K562 (cell line): ENCODE measurements around the gene ARHGDIA. TPM values are rescaled to one million over a fixed set of nuclear protein-coding genes. Genes with fewer than 3 reads are reported as not detected.

Experiments
- ATAC-seq: fragments of 200-7000 bp; cut with Tn5 transposase; 3 replicates; pipeline ENCODE4 v1.9.1; 2020; ENCODE audit warnings: moderate library complexity
- BruUV-seq: library from RNA; stranded (reverse); fragments of 400-500 nt; replicated peaks from 2 replicates; lab custom pipeline; 2021; lab: Mats Ljungman, UMichigan
- CTCF ChIA-PET: fragments of 300-600 bp; formaldehyde crosslinking; extraction: SDS; loops from one replicate; lab custom pipeline; 2021; ENCODE audit warnings: low intra/inter-chr PET ratio; lab: Yijun Ruan, JAX
- POLR2A ChIA-PET: fragments of 300-600, 350-650 bp; sonication (Branson Sonifier 250); formaldehyde crosslinking; extraction: SDS; loops from one replicate; lab custom pipeline; 2021; ENCODE audit warnings: antibody characterized with exemption, inconsistent platforms; lab: Yijun Ruan, JAX
- DNase-seq, 4 experiments: peaks; one replicate each; pipeline versions ENCODE4 v3.0.0 to v3.0.0-alpha.2; 2011 to 2018; ENCODE audit warnings: low spot score in 3 of 4, mixed read lengths in 3 of 4; ENCODE audit errors: extremely low read depth in 1 of 4
- FAIRE-seq: peaks from 2 replicates; lab custom pipeline; 2011; peaks lifted over from hg19 to GRCh38; lab: Jason Lieb, UNC
- H2AFZ ChIP-seq: 2 replicates; pipeline ENCODE4 v1.6.0; 2011; ENCODE audit warnings: low read depth, low read length, control low read depth, inconsistent platforms
- H3K27ac ChIP-seq: fragments of 200-600 bp; 3 replicates; pipeline ENCODE4 v1.8.0; 2011; ENCODE audit warnings: low read depth, mild to moderate bottlenecking, control low read depth, inconsistent platforms, low read length, moderate library complexity, mixed read lengths; ENCODE audit errors: extremely low read depth
- H3K27me3 ChIP-seq, 2 experiments: fragments of 300-600 bp in 1 of 2; 2 replicates in 1 of 2; 3 replicates in 1 of 2; pipeline versions ENCODE4 v1.6.0 to v1.8.0; 2011; ENCODE audit warnings: inconsistent platforms in 2 of 2, low read length in 2 of 2, mild to moderate bottlenecking in 1 of 2, mixed read lengths in 1 of 2, moderate library complexity in 1 of 2; ENCODE audit not compliant: control insufficient read depth in 2 of 2, insufficient read depth in 2 of 2
- H3K36me3 ChIP-seq: fragments of 300-600 bp; 3 replicates; pipeline ENCODE4 v1.8.0; 2011; ENCODE audit warnings: mild to moderate bottlenecking, low read length, inconsistent platforms; ENCODE audit not compliant: control insufficient read depth, insufficient read depth
- H3K4me1 ChIP-seq, 2 experiments: fragments of 200-600 bp in 1 of 2; replicated peaks in 1 of 2; 2 replicates in 1 of 2; 3 replicates in 1 of 2; pipeline versions ENCODE4 v1.5.1 to v1.8.0; 2011; ENCODE audit warnings: inconsistent platforms in 2 of 2, low read length in 2 of 2, mild to moderate bottlenecking in 1 of 2, mixed read lengths in 1 of 2, moderate library complexity in 1 of 2; ENCODE audit not compliant: control insufficient read depth in 2 of 2, insufficient read depth in 2 of 2
- H3K4me2 ChIP-seq: 2 replicates; pipeline ENCODE4 v1.6.1; 2011; ENCODE audit warnings: low read length, control low read depth, inconsistent platforms, mixed read lengths; ENCODE audit not compliant: insufficient read depth
- H3K4me3 ChIP-seq: fragments of 200-600 bp; sonication (generic), shearing (Covaris generic); 2 replicates; pipeline ENCODE4 v1.5.1; 2016; ENCODE audit warnings: control low read depth, inconsistent platforms
- H3K79me2 ChIP-seq: fragments of 200-600 bp; 3 replicates; pipeline ENCODE4 v1.8.0; 2011; ENCODE audit warnings: low read length, inconsistent platforms; ENCODE audit not compliant: control insufficient read depth, insufficient read depth
- H3K9ac ChIP-seq, 2 experiments: 2 replicates each; pipeline versions ENCODE4 v1.6.0 to v1.6.1; 2011; ENCODE audit warnings: low read depth in 2 of 2, low read length in 2 of 2, control low read depth in 1 of 2, inconsistent platforms in 1 of 2, mild to moderate bottlenecking in 1 of 2, mixed read lengths in 1 of 2; ENCODE audit not compliant: insufficient read depth in 1 of 2
- H3K9me1 ChIP-seq: one replicate; pipeline ENCODE4 v1.6.0; 2011; ENCODE audit warnings: inconsistent platforms, mild to moderate bottlenecking, low read length, moderate library complexity; ENCODE audit not compliant: control insufficient read depth, insufficient read depth
- H3K9me3 ChIP-seq: replicated peaks from 2 replicates; pipeline ENCODE4 v1.5.1; 2011; ENCODE audit warnings: low read depth, low read length, inconsistent platforms; ENCODE audit not compliant: control insufficient read depth, insufficient read depth
- H4K20me1 ChIP-seq: replicated peaks from 2 replicates; pipeline ENCODE4 v1.6.1; 2011; ENCODE audit warnings: low read length, inconsistent platforms, mixed read lengths; ENCODE audit not compliant: control insufficient read depth, insufficient read depth
- ATF7 ChIP-seq: fragments of 450-650 bp; IDR thresholded peaks from 2 replicates; pipeline ENCODE4 v1.7.1; 2014; ENCODE audit warnings: mild to moderate bottlenecking, moderate library complexity
- CC2D1A ChIP-seq: fragments of 450-650 bp; IDR thresholded peaks from 2 replicates; pipeline ENCODE4 v1.6.1; 2017; ENCODE audit warnings: mild to moderate bottlenecking
- FIP1L1 ChIP-seq: fragments of 200-400 bp; formaldehyde crosslinking; IDR thresholded peaks from 2 replicates; pipeline ENCODE4 v1.6.1; 2018; ENCODE audit warnings: mild to moderate bottlenecking, low read depth, low read length; ENCODE audit not compliant: poor library complexity, severe bottlenecking
- FOXM1 ChIP-seq, 2 experiments: fragments of 450-650 bp in 1 of 2; sonication (generic) in 1 of 2; formaldehyde crosslinking in 1 of 2; IDR thresholded peaks; 2 replicates each; pipeline versions ENCODE4 v1.6.1 to v1.9.0; 2017 to 2022; ENCODE audit warnings: low read depth in 2 of 2, mild to moderate bottlenecking in 2 of 2, missing genetic modification reagents in 1 of 2, moderate library complexity in 1 of 2
- HBP1 ChIP-seq: fragments of 450-650 bp; formaldehyde crosslinking; IDR thresholded peaks from 2 replicates; pipeline ENCODE4 v1.4.0; 2022; ENCODE audit warnings: missing genetic modification characterization
- HCFC1 ChIP-seq: IDR thresholded peaks from 2 replicates; pipeline ENCODE4 v1.6.1; 2012; ENCODE audit warnings: low read depth, low read length, improper control_type of control experiment
- KAT2B ChIP-seq: IDR thresholded peaks from one replicate; pipeline ENCODE4 v1.6.1; 2012; ENCODE audit warnings: low read depth, mild to moderate bottlenecking, control low read depth, inconsistent platforms, low read length, moderate library complexity
- MTF1 ChIP-seq: fragments of 250-450 bp; sonication (Bioruptor Pico); IDR thresholded peaks from 2 replicates; pipeline ENCODE4 v1.9.0; 2021; ENCODE audit warnings: moderate library complexity, mild to moderate bottlenecking, inconsistent platforms, borderline replicate concordance
- NCOR1 ChIP-seq: fragments of 450-650 bp; IDR thresholded peaks from 2 replicates; pipeline ENCODE4 v1.6.1; 2016; ENCODE audit warnings: mild to moderate bottlenecking, moderate library complexity
- POLR2G ChIP-seq: fragments of 200-400 bp; formaldehyde crosslinking; IDR thresholded peaks from 2 replicates; pipeline ENCODE4 v1.6.1; 2017; ENCODE audit warnings: low read depth, mild to moderate bottlenecking, antibody characterized with exemption, low read length, moderate library complexity
- RBFOX2 ChIP-seq: fragments of 200-400 bp; formaldehyde crosslinking; IDR thresholded peaks from 2 replicates; pipeline ENCODE4 v1.6.1; 2017; ENCODE audit warnings: low read depth, mild to moderate bottlenecking, low read length, moderate library complexity
- RBM22 ChIP-seq: fragments of 200-400 bp; formaldehyde crosslinking; IDR thresholded peaks from 2 replicates; pipeline ENCODE4 v1.6.1; 2018; ENCODE audit warnings: low read length, low read depth; ENCODE audit not compliant: poor library complexity, severe bottlenecking
- TEAD2 ChIP-seq: fragments of 450-650 bp; IDR thresholded peaks from 2 replicates; pipeline ENCODE4 v1.6.1; 2016; ENCODE audit warnings: missing genetic modification characterization, control low read depth, missing compliant biosample characterization
- TRIM25 ChIP-seq: fragments of 450-650 bp; IDR thresholded peaks from 2 replicates; pipeline ENCODE4 v1.7.0; 2016; ENCODE audit warnings: borderline replicate concordance
- VEZF1 ChIP-seq: fragments of 200-800 bp; sonication (Bioruptor generic); IDR thresholded peaks from 2 replicates; pipeline ENCODE4 v1.6.1; 2017; ENCODE audit warnings: missing genetic modification characterization, missing compliant biosample characterization
- ZNF124 ChIP-seq: sonication (generic); formaldehyde crosslinking; IDR thresholded peaks from 2 replicates; pipeline ENCODE4 v1.8.1; 2022; ENCODE audit warnings: missing genetic modification reagents
- ZNF395 ChIP-seq: fragments of 200-800 bp; sonication (Bioruptor generic); IDR thresholded peaks from 2 replicates; pipeline ENCODE4 v1.6.1; 2017; ENCODE audit warnings: missing genetic modification characterization, missing compliant biosample characterization
- WGBS: fragments of 100-300 bp; shearing (Covaris generic); methylation state at CpG from one replicate; pipeline ENCODE4 v1.1.6; 2016; ENCODE audit warnings: low coverage, mixed read lengths; ENCODE audit not compliant: insufficient coverage; ENCODE audit errors: missing lambda C conversion rate; 5-methylcytosine and 5-hydroxymethylcytosine counted together
- in situ Hi-C: fragments of 300-500 bp; cut with MboI; formaldehyde crosslinking; loops from 4 replicates; pipeline ENCODE4 v1.15.0; 2018; ENCODE audit warnings: inconsistent platforms, mixed read lengths
- intact Hi-C: fragments of 100-400 bp; cut with micrococcal nuclease; formaldehyde crosslinking; loops from 2 replicates; pipeline ENCODE4 v1.14.2; 2022
- polyA plus RNA-seq, 8 experiments: library from polyadenylated mRNA; depleted of rRNA in 4 of 8; stranded (reverse) in 5 of 8; unstranded in 3 of 8; fragments of >200 nt; fragmentation: Nextera tagmentation in 2 of 8; fragmentation: Illumina TruSeq in 1 of 8; extraction: Ambion mirVana in 2 of 8; extraction: Trizol in 1 of 8; gene quantifications; 2 replicates each; pipeline versions ENCODE4 v1.2.1 to v1.2.3, GENCODE V29; 2011 to 2014; ENCODE audit warnings: inconsistent platforms in 1 of 8, missing spikeins in 1 of 8
- total RNA-seq, 7 experiments: library from RNA; depleted of rRNA in 6 of 7; stranded (reverse); fragments of >200 nt in 6 of 7; fragmentation: Illumina TruSeq in 2 of 7; extraction: Trizol in 2 of 7; gene quantifications; 2 replicates each; pipeline versions ENCODE4 v1.2.1 to v1.2.3, GENCODE V29; 2011 to 2021; ENCODE audit warnings: low replicate concordance in 1 of 7

ARHGDIA gene
- total and polyA plus RNA-seq, 9 of the 15 experiments (the other 6 are each of a cell fraction or from before 2014, with no cell fraction given): 9.6 to 340 (median 97.6) TPM

GRCh38 chr17:81841866-81842265 is 29.3 kb downstream of the ARHGDIA start:
- WGBS: 70% methylated on average over 8 of the region's 15 CpGs
- intact Hi-C loops: no loop called here
- Histone ChIP-seq H3K27me3 (no peaks in the 10 kb centered on the region), H3K9me1 (no peaks in the 10 kb centered on the region), H3K4me3 (no peak overlapping the region), H4K20me1 (peaks cover 13% of the 10 kb centered on the region), H3K79me2 (no peaks in the 10 kb centered on the region), H2AFZ (no peak overlapping the region), H3K4me1 (peaks cover 4 to 50% of the 10 kb centered on the region in 2 experiments; a peak in 4 of 5 replicates), H3K4me2 (no peak overlapping the region), H3K27ac (no peak overlapping the region), H3K9me3 (no peaks in the 10 kb centered on the region), H3K36me3 (peaks cover 43% of the 10 kb centered on the region; the same call in 2 of the 3 replicates), H3K9ac (peak overlapping the region in 1 of 2 experiments; percentile 65; a peak in 1 of 4 replicates)
- POLR2A ChIA-PET: interaction anchor here (0.8 to 8.0 kb wide), 7 partner anchors 9 to 188 kb away, joined by 3 to 85 read pairs (median 21); partner anchors contain the start of genes MCRIP1 and P4HB
- BruUV-seq: no TSS peak
- CTCF ChIA-PET: no interaction called here
- ATAC-seq: no peak
- in situ Hi-C loops: no loop called here
- no peak for FAIRE-seq
- no peak for DNase-seq
- TF ChIP-seq ATF7: no peak
- no peak for TF ChIP-seq CC2D1A
- no peak for TF ChIP-seq NCOR1
- TF ChIP-seq HBP1 (CRISPR knock-in tag): no peak
- TF ChIP-seq ZNF124 (CRISPR knock-in tag): no peak
- no peak for TF ChIP-seq ZNF395 (CRISPR knock-in tag)
- no peak for TF ChIP-seq VEZF1 (CRISPR knock-in tag)
- peak; percentile 87 for TF ChIP-seq RBM22
- no peak for TF ChIP-seq HCFC1
- peak; percentile 25 for TF ChIP-seq FIP1L1
- no peak for TF ChIP-seq KAT2B
- TF ChIP-seq RBFOX2: peak; percentile 53; the same call in 1 of the 2 replicates
- TF ChIP-seq POLR2G: peak; percentile 78
- no peak for TF ChIP-seq FOXM1 (IDR thresholded peaks at IDR 0.05; ENCODE audit: low read depth)
- TF ChIP-seq FOXM1 (CRISPR knock-in tag; IDR thresholded peaks at IDR 0.05; ENCODE audit: low read depth): no peak
- no peak for TF ChIP-seq MTF1 (CRISPR knock-in tag)
- no peak for TF ChIP-seq TRIM25
- no peak for TF ChIP-seq TEAD2 (tag)
